A549 treated with AZD9567 at 1 μM for 4 hours (cell line): ENCODE results near the gene KRTAP23-1. TPM values are rescaled to one million over a fixed set of nuclear protein-coding genes. Genes with fewer than 3 reads are reported as not detected.

Experiments
- total RNA-seq: library from RNA; stranded (reverse); fragments of 200-300 nt; extraction: Qiagen RNA extraction; gene quantifications from 5 replicates; pipeline ENCODE4 v1.2.3, GENCODE V29; 2022; ENCODE audit not compliant: insufficient read depth

KRTAP23-1 gene
- total RNA-seq = not detected in 5 replicates

GRCh38 chr21:30348506-30348905 is at the start of gene KRTAP23-1:
KRTAP23-1 (minus strand) TSS chr21:30348606; CDS start chr21:30348606, 0 bp downstream.

GRCh38 chr21:30395731-30396130 is 47.3 kb upstream of the KRTAP23-1 start, which contains the start of gene KRTAP13-1:
KRTAP13-1 (plus strand) TSS chr21:30396031; CDS start chr21:30396087, 56 bp downstream.

GRCh38 chr21:30372139-30372770 is 23.8 kb upstream of the KRTAP23-1 start, which contains the start of gene KRTAP13-2:
KRTAP13-2 (minus strand) TSS chr21:30372271; CDS start chr21:30372213, 58 bp downstream.

GRCh38 chr21:30337276-30337744 is 11.1 kb downstream of the KRTAP23-1 start, which contains the start of gene KRTAP27-1:
KRTAP27-1 (minus strand) TSS chr21:30337694; CDS start chr21:30337668, 26 bp downstream.

GRCh38 chr21:30320215-30320614 is 28.2 kb downstream of the KRTAP23-1 start, which contains the start of gene KRTAP26-1:
KRTAP26-1 (minus strand) TSS chr21:30320315; CDS start chr21:30320035, 280 bp downstream.

Other genes starting within 250 kb of the KRTAP23-1 start
- gene CLDN17, start 181.8 kb downstream of the KRTAP23-1 start, total RNA-seq = not detected in 5 replicates
- not detected in 5 replicates for gene CLDN8, start 132.5 kb downstream of the KRTAP23-1 start, total RNA-seq
- not detected in 5 replicates for gene KRTAP24-1, start 65.7 kb downstream of the KRTAP23-1 start, total RNA-seq
- not detected in 5 replicates for gene KRTAP25-1, start 59.1 kb downstream of the KRTAP23-1 start, total RNA-seq
- gene KRTAP26-1, start 28.3 kb downstream of the KRTAP23-1 start, total RNA-seq = not detected in 5 replicates
- gene KRTAP27-1, start 10.9 kb downstream of the KRTAP23-1 start, total RNA-seq = not detected in 5 replicates
- 0.09 TPM in 1 of 5 replicates, not detected in the others for gene KRTAP13-2, start 23.7 kb upstream of the KRTAP23-1 start, total RNA-seq
- gene KRTAP13-1, start 47.4 kb upstream of the KRTAP23-1 start, total RNA-seq = not detected in 5 replicates
- not detected in 5 replicates for gene KRTAP13-3, start 77.3 kb upstream of the KRTAP23-1 start, total RNA-seq
- gene KRTAP13-4, start 81.6 kb upstream of the KRTAP23-1 start, total RNA-seq = not detected in 5 replicates
- gene KRTAP15-1, start 91.7 kb upstream of the KRTAP23-1 start, total RNA-seq = not detected in 5 replicates
- gene KRTAP19-1, start 131.8 kb upstream of the KRTAP23-1 start, total RNA-seq = not detected in 5 replicates
- gene KRTAP19-2, start 138.8 kb upstream of the KRTAP23-1 start, total RNA-seq = not detected in 5 replicates
- not detected in 5 replicates for gene KRTAP19-3, start 143.4 kb upstream of the KRTAP23-1 start, total RNA-seq
- gene KRTAP19-4, start 148.6 kb upstream of the KRTAP23-1 start, total RNA-seq = not detected in 5 replicates
- not detected in 5 replicates for gene KRTAP19-5, start 153.5 kb upstream of the KRTAP23-1 start, total RNA-seq
- not detected in 5 replicates for gene KRTAP19-6, start 193.3 kb upstream of the KRTAP23-1 start, total RNA-seq
- not detected in 5 replicates for gene KRTAP19-7, start 212.7 kb upstream of the KRTAP23-1 start, total RNA-seq
- gene KRTAP22-2, start 241.8 kb upstream of the KRTAP23-1 start, total RNA-seq = not detected in 5 replicates
- gene KRTAP6-3, start 243.8 kb upstream of the KRTAP23-1 start, total RNA-seq = not detected in 5 replicates